ENCODE measurements around the gene DFFB. TPM values are rescaled to one million over a fixed set of nuclear protein-coding genes. Genes with fewer than 3 reads are reported as not detected.

The DFFB gene
- total and polyA plus RNA-seq, 2 of the 13 experiments (the other 11 are each of a cell fraction or from before 2014, with no cell fraction given): 4.6 to 9.3 TPM

GRCh38 chr1:3856923-3857790 lies at the start of gene DFFB, which contains the start of gene CEP104 (continued):
- TF ChIP-seq, protein P1, sequence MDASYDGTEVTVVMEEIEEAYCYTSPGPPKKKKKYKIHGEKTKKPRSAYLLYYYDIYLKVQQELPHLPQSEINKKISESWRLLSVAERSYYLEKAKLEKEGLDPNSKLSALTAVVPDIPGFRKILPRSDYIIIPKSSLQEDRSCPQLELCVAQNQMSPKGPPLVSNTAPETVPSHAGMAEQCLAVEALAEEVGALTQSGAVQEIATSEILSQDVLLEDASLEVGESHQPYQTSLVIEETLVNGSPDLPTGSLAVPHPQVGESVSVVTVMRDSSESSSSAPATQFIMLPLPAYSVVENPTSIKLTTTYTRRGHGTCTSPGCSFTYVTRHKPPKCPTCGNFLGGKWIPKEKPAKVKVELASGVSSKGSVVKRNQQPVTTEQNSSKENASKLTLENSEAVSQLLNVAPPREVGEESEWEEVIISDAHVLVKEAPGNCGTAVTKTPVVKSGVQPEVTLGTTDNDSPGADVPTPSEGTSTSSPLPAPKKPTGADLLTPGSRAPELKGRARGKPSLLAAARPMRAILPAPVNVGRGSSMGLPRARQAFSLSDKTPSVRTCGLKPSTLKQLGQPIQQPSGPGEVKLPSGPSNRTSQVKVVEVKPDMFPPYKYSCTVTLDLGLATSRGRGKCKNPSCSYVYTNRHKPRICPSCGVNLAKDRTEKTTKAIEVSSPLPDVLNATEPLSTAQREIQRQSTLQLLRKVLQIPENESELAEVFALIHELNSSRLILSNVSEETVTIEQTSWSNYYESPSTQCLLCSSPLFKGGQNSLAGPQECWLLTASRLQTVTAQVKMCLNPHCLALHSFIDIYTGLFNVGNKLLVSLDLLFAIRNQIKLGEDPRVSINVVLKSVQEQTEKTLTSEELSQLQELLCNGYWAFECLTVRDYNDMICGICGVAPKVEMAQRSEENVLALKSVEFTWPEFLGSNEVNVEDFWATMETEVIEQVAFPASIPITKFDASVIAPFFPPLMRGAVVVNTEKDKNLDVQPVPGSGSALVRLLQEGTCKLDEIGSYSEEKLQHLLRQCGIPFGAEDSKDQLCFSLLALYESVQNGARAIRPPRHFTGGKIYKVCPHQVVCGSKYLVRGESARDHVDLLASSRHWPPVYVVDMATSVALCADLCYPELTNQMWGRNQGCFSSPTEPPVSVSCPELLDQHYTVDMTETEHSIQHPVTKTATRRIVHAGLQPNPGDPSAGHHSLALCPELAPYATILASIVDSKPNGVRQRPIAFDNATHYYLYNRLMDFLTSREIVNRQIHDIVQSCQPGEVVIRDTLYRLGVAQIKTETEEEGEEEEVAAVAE (CRISPR knock-in tag; IDR thresholded peaks at IDR 0.05; ENCODE audit: borderline replicate concordance): peak; percentile 44; the same call in 1 of the 2 replicates
- TF ChIP-seq, protein P2, sequence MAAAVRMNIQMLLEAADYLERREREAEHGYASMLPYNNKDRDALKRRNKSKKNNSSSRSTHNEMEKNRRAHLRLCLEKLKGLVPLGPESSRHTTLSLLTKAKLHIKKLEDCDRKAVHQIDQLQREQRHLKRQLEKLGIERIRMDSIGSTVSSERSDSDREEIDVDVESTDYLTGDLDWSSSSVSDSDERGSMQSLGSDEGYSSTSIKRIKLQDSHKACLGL (CRISPR knock-in tag; IDR thresholded peaks at IDR 0.05): peak; percentile 79
- TF ChIP-seq TBX2 (CRISPR knock-in tag; IDR thresholded peaks at IDR 0.05; ENCODE audit: borderline replicate concordance) (peak; percentile 39; the same call in 1 of the 2 replicates), MTF1 (CRISPR knock-in tag; IDR thresholded peaks at IDR 0.05) (no peak), POGZ (CRISPR knock-in tag; IDR thresholded peaks at IDR 0.05) (peak; percentile 68), ZNF780A (CRISPR knock-in tag; IDR thresholded peaks at IDR 0.05) (no peak), ZBTB7A (CRISPR knock-in tag; IDR thresholded peaks at IDR 0.05) (0 out of 2 replicates have a peak, but pooled peaks have one; percentile 15), STAG1 (CRISPR knock-in tag; IDR thresholded peaks at IDR 0.05) (peak; percentile 68), ZNF747 (CRISPR knock-in tag; IDR thresholded peaks at IDR 0.05; ENCODE audit: borderline replicate concordance) (0 out of 2 replicates have a peak, but pooled peaks have one; percentile 26), ZNF574 (CRISPR knock-in tag; IDR thresholded peaks at IDR 0.05) (peak; percentile 93), ZFP36L2 (CRISPR knock-in tag; IDR thresholded peaks at IDR 0.05) (no peak)
- TF ChIP-seq, protein P3, sequence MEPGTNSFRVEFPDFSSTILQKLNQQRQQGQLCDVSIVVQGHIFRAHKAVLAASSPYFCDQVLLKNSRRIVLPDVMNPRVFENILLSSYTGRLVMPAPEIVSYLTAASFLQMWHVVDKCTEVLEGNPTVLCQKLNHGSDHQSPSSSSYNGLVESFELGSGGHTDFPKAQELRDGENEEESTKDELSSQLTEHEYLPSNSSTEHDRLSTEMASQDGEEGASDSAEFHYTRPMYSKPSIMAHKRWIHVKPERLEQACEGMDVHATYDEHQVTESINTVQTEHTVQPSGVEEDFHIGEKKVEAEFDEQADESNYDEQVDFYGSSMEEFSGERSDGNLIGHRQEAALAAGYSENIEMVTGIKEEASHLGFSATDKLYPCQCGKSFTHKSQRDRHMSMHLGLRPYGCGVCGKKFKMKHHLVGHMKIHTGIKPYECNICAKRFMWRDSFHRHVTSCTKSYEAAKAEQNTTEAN (CRISPR knock-in tag; conservative IDR thresholded peaks at IDR 0.05): no peak
- TF ChIP-seq, protein P4, sequence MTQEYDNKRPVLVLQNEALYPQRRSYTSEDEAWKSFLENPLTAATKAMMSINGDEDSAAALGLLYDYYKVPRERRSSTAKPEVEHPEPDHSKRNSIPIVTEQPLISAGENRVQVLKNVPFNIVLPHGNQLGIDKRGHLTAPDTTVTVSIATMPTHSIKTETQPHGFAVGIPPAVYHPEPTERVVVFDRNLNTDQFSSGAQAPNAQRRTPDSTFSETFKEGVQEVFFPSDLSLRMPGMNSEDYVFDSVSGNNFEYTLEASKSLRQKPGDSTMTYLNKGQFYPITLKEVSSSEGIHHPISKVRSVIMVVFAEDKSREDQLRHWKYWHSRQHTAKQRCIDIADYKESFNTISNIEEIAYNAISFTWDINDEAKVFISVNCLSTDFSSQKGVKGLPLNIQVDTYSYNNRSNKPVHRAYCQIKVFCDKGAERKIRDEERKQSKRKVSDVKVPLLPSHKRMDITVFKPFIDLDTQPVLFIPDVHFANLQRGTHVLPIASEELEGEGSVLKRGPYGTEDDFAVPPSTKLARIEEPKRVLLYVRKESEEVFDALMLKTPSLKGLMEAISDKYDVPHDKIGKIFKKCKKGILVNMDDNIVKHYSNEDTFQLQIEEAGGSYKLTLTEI (CRISPR knock-in tag; conservative IDR thresholded peaks at IDR 0.05): no peak
- TF ChIP-seq, protein P5, sequence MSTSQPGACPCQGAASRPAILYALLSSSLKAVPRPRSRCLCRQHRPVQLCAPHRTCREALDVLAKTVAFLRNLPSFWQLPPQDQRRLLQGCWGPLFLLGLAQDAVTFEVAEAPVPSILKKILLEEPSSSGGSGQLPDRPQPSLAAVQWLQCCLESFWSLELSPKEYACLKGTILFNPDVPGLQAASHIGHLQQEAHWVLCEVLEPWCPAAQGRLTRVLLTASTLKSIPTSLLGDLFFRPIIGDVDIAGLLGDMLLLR (CRISPR knock-in tag; IDR thresholded peaks at IDR 0.05): peak; percentile 88

Measured in HepG2 (cell line).